NCI-H2196 treated with DMSO at 0.1 percent for 48 hours (cell line): Measurements from ENCODE around the gene TMEM82.

Experiments
- DNase-seq: peaks from one replicate; lab custom pipeline; 2025; ENCODE audit not compliant: unreplicated experiment; lab: John Stamatoyannopoulos, UW

The TMEM82 gene

GRCh38 chr1:15719381-15720120, 22.7 kb upstream of the TMEM82 start:
- no peak for DNase-seq

- no peak for DNase-seq
These were observed 21.4 kb upstream of the TMEM82 start for GRCh38 chr1:15720861-15721260.

GRCh38 chr1:15722411-15722810, 19.9 kb upstream of the TMEM82 start:
- DNase-seq, result no peak

GRCh38 chr1:15722836-15723532, 19.3 kb upstream of the TMEM82 start:
- DNase-seq, result no peak

GRCh38 chr1:15723631-15724246, 18.6 kb upstream of the TMEM82 start:
- DNase-seq, result no peak

- no peak for DNase-seq
These were observed 17.1 kb upstream of the TMEM82 start for GRCh38 chr1:15724949-15725880.

GRCh38 chr1:15726508-15726907, 15.8 kb upstream of the TMEM82 start:
- DNase-seq, result no peak

GRCh38 chr1:15727021-15727420, 15.3 kb upstream of the TMEM82 start:
- no peak for DNase-seq

GRCh38 chr1:15727424-15727823, 14.9 kb upstream of the TMEM82 start:
- no peak for DNase-seq

GRCh38 chr1:15727866-15728534, 14.3 kb upstream of the TMEM82 start:
- no peak for DNase-seq

- no peak for DNase-seq
These were observed 13.2 kb upstream of the TMEM82 start for GRCh38 chr1:15728937-15729657.

GRCh38 chr1:15730423-15730822, 11.9 kb upstream of the TMEM82 start:
- DNase-seq, result no peak

- DNase-seq, result no peak
These were observed 11.4 kb upstream of the TMEM82 start for GRCh38 chr1:15730936-15731335.

GRCh38 chr1:15731735-15732685, 10.3 kb upstream of the TMEM82 start:
- DNase-seq, result no peak

- no peak for DNase-seq
These were observed 9.6 kb upstream of the TMEM82 start for GRCh38 chr1:15732686-15733081.

- no peak for DNase-seq
These were observed 9.0 kb upstream of the TMEM82 start for GRCh38 chr1:15733218-15733725.

GRCh38 chr1:15733726-15734226, 8.5 kb upstream of the TMEM82 start:
- no peak for DNase-seq

GRCh38 chr1:15734296-15734695, 8.0 kb upstream of the TMEM82 start:
- no peak for DNase-seq
